NCI-H2196 (cell line): Measurements from ENCODE around the gene CFAP91.
A peak's percentile ranks its signal among the peaks of the same experiment; 100 is the strongest.
"Not testable (repeated sequence)": the region's sequence is repeated elsewhere in the genome, so short reads cannot be mapped to it uniquely, and the experiment has no call there.

Experiments
- DNase-seq: peaks from one replicate; lab custom pipeline; 2025; ENCODE audit not compliant: unreplicated experiment; lab: John Stamatoyannopoulos, UW

CFAP91 gene

DNA sequence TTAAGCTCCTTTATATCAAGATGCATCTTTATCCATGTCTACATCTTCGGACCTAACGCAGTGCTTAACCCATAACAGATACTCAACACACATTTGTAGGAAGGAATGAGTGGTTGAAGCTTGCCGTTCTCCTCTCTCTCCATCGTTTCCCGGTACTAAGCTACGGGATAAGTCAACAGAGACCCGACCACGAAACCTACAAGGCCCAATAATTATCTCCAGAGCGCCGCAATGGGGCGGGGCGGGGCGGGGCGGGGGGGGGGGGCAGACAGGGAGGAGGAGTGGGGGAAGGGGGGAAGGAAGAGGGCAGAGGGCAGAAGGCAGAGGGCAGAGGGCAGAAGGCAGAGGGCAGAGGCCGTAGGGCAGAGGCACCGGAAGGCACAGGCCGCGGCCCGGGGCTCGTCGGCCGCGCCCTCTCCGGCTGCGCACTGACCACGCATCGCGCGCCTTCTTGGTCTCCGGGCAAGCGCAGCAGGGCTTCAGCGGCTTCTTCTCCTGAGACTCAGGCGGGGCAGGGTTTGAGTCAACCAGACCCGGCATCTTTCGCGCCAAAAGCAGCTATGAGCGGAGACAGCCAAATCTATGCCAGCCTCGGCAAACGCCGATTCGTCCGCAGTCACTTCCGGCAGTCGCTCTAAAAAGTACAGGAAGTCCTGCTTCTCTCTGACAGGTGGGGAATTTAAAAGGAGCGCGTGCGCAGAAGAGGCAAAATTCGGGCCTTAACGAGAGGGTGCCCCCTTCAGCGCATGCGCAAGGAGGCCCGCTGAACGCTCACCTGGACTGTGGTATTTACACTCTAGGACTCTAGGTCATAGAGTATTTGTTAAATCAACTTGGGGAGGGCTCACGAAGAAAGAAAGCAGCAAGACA is 25.8 kb upstream of the CFAP91 start, which contains the start of gene COX17:
TSS of gene COX17 (minus strand) at position 636 of the 870 bp plus-strand sequence. CDS start at position 540, 96 bp downstream.
- peak; percentile 100 for DNase-seq

- DNase-seq: no peak
Observed at GRCh38 chr3:119677641-119677934, 25.2 kb upstream of the CFAP91 start.

DNA sequence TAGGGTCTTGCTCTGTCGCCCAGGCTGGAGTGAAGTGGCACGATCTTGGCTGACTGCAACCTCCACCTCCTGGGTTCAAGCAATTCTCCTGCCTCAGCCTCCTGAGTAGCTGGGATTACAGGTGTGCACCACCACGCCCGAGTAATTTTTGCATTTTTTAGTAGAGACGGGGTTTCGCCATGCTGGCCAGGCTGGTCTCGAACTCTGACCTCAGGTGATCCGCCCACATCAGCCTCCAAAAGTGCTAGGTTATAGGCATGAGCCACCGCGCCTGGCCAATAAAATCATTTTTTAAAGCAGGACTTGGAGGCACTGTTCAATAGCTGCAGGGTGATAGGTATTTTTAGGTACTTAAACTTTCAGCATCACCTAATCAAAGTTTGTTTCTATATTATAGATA is 24.6 kb upstream of the CFAP91 start:
- DNase-seq: not testable (repeated sequence)

- no peak for DNase-seq
Observed at GRCh38 chr3:119679874-119680273, 22.9 kb upstream of the CFAP91 start.

DNA sequence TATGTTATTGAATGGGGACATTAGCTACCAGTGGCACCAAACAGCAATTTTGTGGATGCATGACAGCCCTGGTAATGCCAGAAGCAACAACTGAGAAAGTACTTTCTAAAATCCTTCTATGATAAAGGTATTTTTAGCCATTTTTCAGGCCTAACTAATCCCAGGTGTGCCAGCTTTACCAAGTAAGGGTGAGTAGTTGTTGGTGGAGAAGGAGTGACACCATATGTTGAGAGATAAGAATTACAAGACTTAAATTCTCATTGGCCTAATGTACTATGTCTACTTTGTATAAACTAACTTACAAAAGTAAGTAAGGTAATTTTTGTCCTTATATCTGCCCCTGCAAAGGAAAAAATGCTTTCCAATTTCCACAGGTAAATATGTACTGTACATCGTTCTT is 21.5 kb upstream of the CFAP91 start:
- peak; percentile 24 for DNase-seq

GRCh38 chr3:119683421-119683820 is 19.4 kb upstream of the CFAP91 start:
- no peak for DNase-seq

- no peak for DNase-seq
Observed at GRCh38 chr3:119690043-119690656, 12.7 kb upstream of the CFAP91 start.

DNA sequence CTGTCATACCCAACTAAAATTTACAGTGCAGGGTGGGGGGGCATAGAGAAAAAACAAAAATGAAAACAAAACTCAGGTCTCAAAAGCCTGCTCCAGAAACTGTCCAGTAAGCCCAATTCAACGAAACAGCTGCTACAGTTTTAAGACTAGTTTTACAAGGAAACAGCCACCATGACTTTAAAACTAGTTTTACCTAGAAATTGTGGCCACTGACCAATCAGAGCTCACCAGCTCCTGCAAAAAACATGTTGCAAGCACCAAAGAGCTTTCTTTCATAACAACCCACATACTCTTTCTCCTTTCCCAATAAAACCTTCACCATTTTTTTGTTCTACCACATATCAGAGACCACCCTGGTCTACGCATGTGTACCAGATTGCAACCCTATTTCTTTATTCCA is 7.3 kb upstream of the CFAP91 start:
- DNase-seq: no peak

- DNase-seq: no peak
Observed at GRCh38 chr3:119697394-119697793, 5.4 kb upstream of the CFAP91 start.

DNA sequence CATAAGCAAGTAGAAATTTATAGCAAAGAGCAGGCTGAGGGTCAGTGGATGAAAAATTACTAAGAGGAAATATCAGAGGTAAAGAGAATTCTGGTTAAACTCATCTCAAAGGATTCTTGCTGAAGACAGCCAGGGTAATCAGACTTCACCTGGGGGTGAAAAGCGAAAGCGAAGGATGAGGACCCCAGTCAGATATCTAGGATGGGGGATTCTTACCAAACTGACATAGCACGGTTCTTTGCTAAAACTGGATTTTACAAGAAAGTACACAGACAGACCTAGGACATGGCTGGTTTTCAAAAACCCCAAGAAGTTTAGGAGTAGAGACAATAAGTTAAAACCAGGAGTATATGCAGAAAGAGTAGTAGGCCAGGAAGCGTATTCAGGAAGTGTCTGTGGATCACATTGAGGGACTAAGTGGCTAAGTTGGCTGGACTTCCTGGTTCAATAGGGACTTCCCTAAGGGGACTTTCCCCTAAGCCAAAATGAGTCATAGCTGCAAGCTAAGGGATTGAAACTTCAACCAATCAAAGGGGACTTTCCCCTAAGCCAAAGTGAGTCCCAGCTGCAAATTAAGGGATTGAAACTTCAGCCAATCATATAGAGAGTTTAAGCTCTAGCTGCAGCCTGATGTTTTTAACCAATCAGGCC is 2.4 kb upstream of the CFAP91 start:
- DNase-seq: no peak

DNA sequence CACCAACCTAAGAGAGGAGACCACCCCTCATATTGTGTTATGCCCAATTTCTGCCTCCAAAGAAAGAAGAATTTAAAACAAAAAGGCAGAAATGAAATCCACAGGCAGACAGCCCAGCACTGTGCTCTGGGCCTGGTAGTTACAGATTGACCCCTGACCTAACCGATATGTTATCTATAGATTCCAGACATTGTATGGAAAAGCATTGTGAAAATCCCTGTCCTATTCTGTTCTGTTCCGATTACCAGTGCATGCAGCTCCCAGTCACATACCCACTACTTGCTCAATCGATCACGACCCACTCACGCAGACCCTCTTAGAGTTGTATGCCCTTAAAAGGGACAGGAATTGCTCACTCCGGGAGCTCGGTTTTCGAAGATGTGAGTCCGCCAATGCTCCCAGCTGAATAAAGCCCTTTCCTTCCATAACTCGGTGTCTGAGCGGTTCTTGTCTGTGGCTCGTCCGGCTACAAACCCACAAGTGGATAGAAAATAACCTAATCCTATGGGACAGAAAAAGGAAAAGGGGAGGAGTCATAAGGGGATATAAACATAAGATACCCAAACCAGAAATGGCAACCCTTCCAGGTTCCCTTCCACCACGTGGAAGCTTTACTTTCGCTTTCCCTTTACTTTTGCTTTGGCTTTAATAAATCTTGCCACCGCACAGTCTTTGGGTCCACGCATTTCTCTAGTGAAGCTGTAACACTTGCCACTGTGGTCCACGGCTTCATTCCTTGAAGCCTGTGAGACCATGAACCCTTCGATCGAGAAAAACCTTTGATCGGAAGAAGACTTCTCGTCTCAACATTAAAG is 1.7 kb upstream of the CFAP91 start:
- DNase-seq: no peak

DNA sequence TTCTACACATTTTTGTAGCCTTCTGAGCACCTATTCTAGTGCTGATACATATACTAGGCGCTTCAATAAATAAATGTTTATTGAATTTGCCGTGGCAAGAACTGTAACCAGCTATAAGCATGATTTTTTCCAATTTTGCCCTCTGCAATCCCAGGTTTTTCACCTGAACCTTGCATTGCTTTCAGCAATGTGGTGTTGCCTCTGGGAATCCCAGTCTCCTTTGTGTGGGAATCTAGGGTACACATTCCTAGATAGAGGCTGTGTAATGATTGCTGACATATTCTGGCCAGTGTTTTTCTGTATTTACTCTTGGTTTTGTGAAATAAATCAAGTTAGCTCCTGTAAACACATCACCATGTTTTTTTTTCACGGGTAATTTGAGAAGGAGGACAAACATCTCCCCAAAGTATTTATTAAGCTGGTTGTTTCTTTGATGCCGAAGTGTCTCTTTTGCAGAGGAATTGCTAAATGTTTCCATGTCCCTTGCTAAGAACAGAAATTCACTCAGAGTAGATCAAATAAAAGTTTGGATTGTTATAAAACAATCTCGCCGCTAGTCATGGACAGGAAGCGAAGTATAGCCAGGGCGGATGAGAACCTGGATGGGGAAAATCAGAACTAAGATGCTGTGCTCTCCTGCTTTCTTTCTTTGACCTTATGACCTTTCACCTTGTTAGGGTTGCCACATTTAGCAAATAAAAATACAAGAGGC is 1.2 kb downstream of the CFAP91 start:
- DNase-seq: no peak

GRCh38 chr3:119715105-119715504 is 12.3 kb downstream of the CFAP91 start:
- no peak for DNase-seq

GRCh38 chr3:119716998-119717397 is 14.2 kb downstream of the CFAP91 start:
- DNase-seq: no peak

DNA sequence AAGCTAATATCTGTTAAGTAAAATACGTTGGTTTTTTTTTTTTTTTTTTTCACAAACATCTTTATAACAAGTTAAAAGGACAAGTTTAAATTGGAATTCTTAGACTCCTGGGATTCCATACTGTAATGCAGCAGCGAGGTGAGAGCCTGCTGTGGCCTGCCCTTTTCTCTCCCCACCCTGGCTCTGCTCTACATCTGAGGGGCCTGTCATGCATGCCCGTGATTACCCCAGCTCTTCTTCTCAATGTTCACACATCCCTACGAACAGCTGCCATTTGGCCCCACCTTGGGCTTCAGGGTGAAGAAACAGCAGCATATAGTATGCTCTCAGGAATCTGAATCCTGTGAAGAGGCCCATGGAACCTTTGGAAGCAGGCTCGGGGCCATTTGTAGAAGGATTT is 14.7 kb downstream of the CFAP91 start:
- DNase-seq: no peak

DNA sequence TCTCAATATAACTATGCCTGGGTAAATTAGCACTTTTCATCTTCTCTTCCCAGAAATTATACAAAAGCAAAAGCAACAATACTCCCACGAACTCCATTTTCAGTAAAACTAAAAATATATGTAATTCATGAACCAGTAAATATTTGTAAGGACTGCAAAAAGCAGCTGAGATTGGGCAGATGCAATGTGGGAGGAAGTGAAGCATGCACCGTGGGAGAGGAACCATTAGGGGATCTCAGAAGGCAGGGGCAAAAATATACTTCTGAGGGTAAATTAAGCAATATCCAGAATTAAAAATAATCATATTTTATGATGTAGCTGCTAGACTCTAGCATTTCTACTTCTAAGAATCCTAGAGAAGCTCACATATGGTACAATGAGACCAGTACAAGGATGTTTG is 20.2 kb downstream of the CFAP91 start:
- no peak for DNase-seq

DNA sequence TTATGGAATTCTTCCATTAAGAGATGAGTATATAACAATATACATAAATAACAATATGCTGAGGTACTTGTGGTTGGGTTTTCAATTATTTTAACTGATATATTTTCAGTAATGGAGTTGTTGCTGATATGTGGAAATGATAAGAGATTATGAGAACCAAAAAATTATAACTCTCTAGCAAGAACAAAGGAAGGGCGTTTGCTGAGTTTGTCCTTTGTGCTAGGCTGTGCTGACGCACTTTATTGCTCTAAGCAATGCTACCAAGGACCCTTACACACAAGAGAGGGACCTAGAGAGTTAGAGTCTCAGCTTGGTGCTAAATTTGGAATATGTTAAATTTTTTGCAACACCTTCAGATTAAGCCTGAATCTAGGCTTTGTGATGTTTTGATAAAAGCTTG is 24.1 kb downstream of the CFAP91 start:
- no peak for DNase-seq

GRCh38 chr3:119729996-119730395 is 27.2 kb downstream of the CFAP91 start:
- DNase-seq: no peak

DNA sequence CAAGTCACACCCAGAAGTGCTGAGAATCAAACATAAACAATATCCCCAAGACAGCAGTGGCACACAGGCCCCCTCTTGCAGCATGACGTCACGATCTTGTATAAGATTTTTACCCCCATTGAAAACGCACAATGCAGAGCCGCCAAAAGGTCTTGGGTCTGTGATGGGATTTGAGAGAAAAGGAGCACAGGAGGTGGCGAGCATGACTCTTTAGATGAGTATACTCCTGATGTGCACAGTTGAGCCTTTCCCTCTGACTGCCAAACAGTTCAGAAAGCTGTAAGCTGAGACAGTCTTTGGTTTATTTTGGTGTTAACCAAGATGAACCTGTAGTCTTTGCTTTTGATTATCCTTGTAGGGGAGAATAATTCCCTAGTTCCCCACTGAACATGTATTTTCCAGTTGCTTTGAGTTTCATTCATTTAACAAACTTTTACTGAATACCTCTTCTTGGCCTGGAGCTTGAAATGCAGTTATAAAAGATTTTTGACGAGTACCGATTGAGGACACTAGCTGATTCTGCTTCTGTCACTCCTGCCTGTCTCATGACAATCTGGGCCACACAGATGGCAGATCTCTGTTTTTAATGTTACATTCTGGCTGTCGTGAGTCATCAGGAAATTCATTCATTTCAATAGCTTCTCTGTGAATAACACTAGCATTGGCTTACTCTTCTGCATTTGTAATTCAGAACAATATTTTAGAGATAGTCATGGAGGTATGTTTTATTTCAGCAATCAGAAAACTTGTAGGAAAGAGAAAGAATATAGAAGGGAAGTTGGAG is 28.9 kb downstream of the CFAP91 start:
- DNase-seq: no peak

GRCh38 chr3:119733812-119734211 is 31.0 kb downstream of the CFAP91 start:
- no peak for DNase-seq
